DMS79 (cell line): Measurements from ENCODE around the gene CFAP45.

Experiments
- DNase-seq: peaks from one replicate; lab custom pipeline; 2025; lab: John Stamatoyannopoulos, UW

The CFAP45 gene

GRCh38 chr1:159851407-159851806 is 48.6 kb downstream of the CFAP45 start:
- no peak for DNase-seq

GRCh38 chr1:159849626-159850366 is 50.2 kb downstream of the CFAP45 start:
- no peak for DNase-seq

- no peak for DNase-seq
Observed at GRCh38 chr1:159848326-159848725, 51.6 kb downstream of the CFAP45 start.

- no peak for DNase-seq
Observed at GRCh38 chr1:159847231-159847630, 52.7 kb downstream of the CFAP45 start.

GRCh38 chr1:159845751-159846629 is 54.0 kb downstream of the CFAP45 start:
- DNase-seq: no peak

GRCh38 chr1:159843459-159843858 is 56.5 kb downstream of the CFAP45 start:
- DNase-seq: no peak

- no peak for DNase-seq
Observed at GRCh38 chr1:159841749-159842148, 58.2 kb downstream of the CFAP45 start.

- DNase-seq: no peak
Observed at GRCh38 chr1:159839116-159839849, 60.7 kb downstream of the CFAP45 start.

- no peak for DNase-seq
Observed at GRCh38 chr1:159838715-159839114, 61.2 kb downstream of the CFAP45 start.

- no peak for DNase-seq
Observed at GRCh38 chr1:159835862-159836525, 64.0 kb downstream of the CFAP45 start.

- DNase-seq: no peak
Observed at GRCh38 chr1:159835356-159835755, 64.6 kb downstream of the CFAP45 start.

GRCh38 chr1:159832309-159832708 is 67.7 kb downstream of the CFAP45 start:
- no peak for DNase-seq

GRCh38 chr1:159831412-159832141 is 68.4 kb downstream of the CFAP45 start:
- DNase-seq: no peak

- no peak for DNase-seq
Observed at GRCh38 chr1:159830722-159831121, 69.2 kb downstream of the CFAP45 start.

GRCh38 chr1:159829822-159830465 is 70.0 kb downstream of the CFAP45 start:
- no peak for DNase-seq

GRCh38 chr1:159829273-159829634 is 70.7 kb downstream of the CFAP45 start:
- DNase-seq: no peak

GRCh38 chr1:159828581-159829272 is 71.2 kb downstream of the CFAP45 start:
- DNase-seq: no peak

GRCh38 chr1:159828176-159828575 is 71.8 kb downstream of the CFAP45 start:
- no peak for DNase-seq

GRCh38 chr1:159827549-159827948 is 72.4 kb downstream of the CFAP45 start:
- no peak for DNase-seq

GRCh38 chr1:159827102-159827490 is 72.9 kb downstream of the CFAP45 start:
- no peak for DNase-seq
